Loucy (cell line): ENCODE measurements around the gene FLNA.

Source experiments
- CTCF ChIP-seq: fragments of 200-600 bp; sonication (generic); conservative IDR thresholded peaks from 2 replicates; pipeline ENCODE4 v1.5.1; 2014; ENCODE audit warnings: mild to moderate bottlenecking, antibody characterized with exemption, low read length
- EZH2phosphoT487 ChIP-seq: fragments of 200-600 bp; IDR thresholded peaks from 2 replicates; pipeline ENCODE4 v1.6.1; 2018; ENCODE audit warnings: antibody characterized with exemption, mild to moderate bottlenecking, moderate library complexity, borderline replicate concordance

DNA sequence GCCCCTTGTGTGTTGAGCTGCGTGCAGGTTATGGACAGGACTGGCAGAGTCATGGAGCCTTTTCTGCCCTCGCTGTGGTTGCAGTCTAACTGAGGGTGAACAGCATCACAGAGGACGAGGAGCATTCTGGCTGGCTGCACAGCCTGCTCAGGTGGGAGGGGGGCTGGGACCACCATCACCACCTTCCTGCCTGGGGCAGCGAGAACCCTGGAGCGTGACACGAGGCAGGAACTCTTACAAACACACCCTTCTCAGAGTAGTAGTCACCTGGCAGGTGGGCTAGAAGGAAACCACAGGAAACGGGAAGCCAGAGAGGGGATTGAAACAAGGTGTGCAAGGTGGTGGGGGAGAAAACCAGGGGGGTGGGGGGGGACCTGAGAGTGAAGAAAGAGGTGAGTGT, 53.3 kb downstream of the FLNA start:
- TF ChIP-seq CTCF: no peak
- TF ChIP-seq EZH2phosphoT487: no peak
